HL-60 (cell line): Measurements from ENCODE around the gene HSD17B12.

ENCODE experiments used
- POLR2AphosphoS5 ChIP-seq: IDR thresholded peaks from 2 replicates; pipeline ENCODE4 v1.6.1; 2012; ENCODE audit warnings: low read depth
- REST ChIP-seq: IDR thresholded peaks from 2 replicates; pipeline ENCODE4 v1.6.1; 2012; ENCODE audit warnings: low read depth; ENCODE audit not compliant: insufficient replicate concordance
- SPI1 ChIP-seq: IDR thresholded peaks from 2 replicates; pipeline ENCODE4 v1.6.1; 2012; ENCODE audit warnings: low read depth, mild to moderate bottlenecking, borderline replicate concordance
- TF ChIP-seq, protein P1 (sequence below): IDR thresholded peaks from one replicate; pipeline ENCODE4 v1.5.1; 2011; ENCODE audit warnings: low read length, control low read depth, inconsistent platforms; ENCODE audit not compliant: insufficient read depth

GRCh38 chr11:43835104-43835503 lies 154.6 kb downstream of the HSD17B12 start:
- TF ChIP-seq, protein P1, sequence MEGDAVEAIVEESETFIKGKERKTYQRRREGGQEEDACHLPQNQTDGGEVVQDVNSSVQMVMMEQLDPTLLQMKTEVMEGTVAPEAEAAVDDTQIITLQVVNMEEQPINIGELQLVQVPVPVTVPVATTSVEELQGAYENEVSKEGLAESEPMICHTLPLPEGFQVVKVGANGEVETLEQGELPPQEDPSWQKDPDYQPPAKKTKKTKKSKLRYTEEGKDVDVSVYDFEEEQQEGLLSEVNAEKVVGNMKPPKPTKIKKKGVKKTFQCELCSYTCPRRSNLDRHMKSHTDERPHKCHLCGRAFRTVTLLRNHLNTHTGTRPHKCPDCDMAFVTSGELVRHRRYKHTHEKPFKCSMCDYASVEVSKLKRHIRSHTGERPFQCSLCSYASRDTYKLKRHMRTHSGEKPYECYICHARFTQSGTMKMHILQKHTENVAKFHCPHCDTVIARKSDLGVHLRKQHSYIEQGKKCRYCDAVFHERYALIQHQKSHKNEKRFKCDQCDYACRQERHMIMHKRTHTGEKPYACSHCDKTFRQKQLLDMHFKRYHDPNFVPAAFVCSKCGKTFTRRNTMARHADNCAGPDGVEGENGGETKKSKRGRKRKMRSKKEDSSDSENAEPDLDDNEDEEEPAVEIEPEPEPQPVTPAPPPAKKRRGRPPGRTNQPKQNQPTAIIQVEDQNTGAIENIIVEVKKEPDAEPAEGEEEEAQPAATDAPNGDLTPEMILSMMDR, result no peak
- TF ChIP-seq POLR2AphosphoS5, result no peak
- no peak for TF ChIP-seq SPI1
- TF ChIP-seq REST, result no peak
